RWPE2 (cell line): Measurements from ENCODE around the gene UBL4B.

Experiments used
- ATAC-seq: fragments of 200-7000 bp; cut with Tn5 transposase; 3 replicates; pipeline ENCODE4 v1.9.1; 2021; ENCODE audit warnings: low read depth
- DNase-seq: peaks from one replicate; pipeline ENCODE4 v3.0.0-alpha.2; 2020; ENCODE audit warnings: low spot score
- H3K27ac ChIP-seq: fragments of 450-650 bp; 2 replicates; pipeline ENCODE4 v1.5.1; 2017; ENCODE audit warnings: mild to moderate bottlenecking; ENCODE audit not compliant: poor library complexity, severe bottlenecking
- H3K27me3 ChIP-seq: fragments of 250-450 bp; sonication (Bioruptor Pico); 2 replicates; pipeline ENCODE4 v1.5.1; 2021; ENCODE audit warnings: mild to moderate bottlenecking, moderate library complexity; ENCODE audit not compliant: insufficient read depth, poor library complexity, severe bottlenecking
- H3K36me3 ChIP-seq: fragments of 250-450 bp; sonication (Bioruptor Pico); 2 replicates; pipeline ENCODE4 v1.5.1; 2020; ENCODE audit warnings: low read depth, mild to moderate bottlenecking, moderate library complexity
- H3K4me1 ChIP-seq: fragments of 250-450 bp; sonication (Bioruptor Pico); 2 replicates; pipeline ENCODE4 v1.5.1; 2021; ENCODE audit warnings: mild to moderate bottlenecking, moderate library complexity; ENCODE audit not compliant: insufficient read depth, poor library complexity, severe bottlenecking
- H3K4me3 ChIP-seq: fragments of 250-450 bp; sonication (Bioruptor Pico); 2 replicates; pipeline ENCODE4 v1.5.1; 2021; ENCODE audit warnings: mild to moderate bottlenecking, moderate library complexity; ENCODE audit not compliant: severe bottlenecking
- H3K9me3 ChIP-seq: fragments of 250-450 bp; sonication (Bioruptor Pico); 2 replicates; pipeline ENCODE4 v1.5.1; 2021; ENCODE audit warnings: mild to moderate bottlenecking, moderate library complexity; ENCODE audit not compliant: severe bottlenecking
- CTCF ChIP-seq: fragments of 450-650 bp; IDR thresholded peaks from one replicate; pipeline ENCODE4 v1.5.1; 2017; ENCODE audit warnings: mild to moderate bottlenecking, moderate library complexity; ENCODE audit not compliant: poor library complexity, severe bottlenecking

The UBL4B gene

GRCh38 chr1:110151175-110151669, 39.0 kb downstream of the UBL4B start:
- H3K4me3 ChIP-seq, result peak overlapping the region; percentile 35
- H3K27ac ChIP-seq, result no peak overlapping the region

GRCh38 chr1:110152133-110152785, 40.0 kb downstream of the UBL4B start:
- no peaks in the 10 kb centered on the region for H3K9me3 ChIP-seq
- H3K36me3 ChIP-seq, result no peaks in the 10 kb centered on the region
- ATAC-seq (peak; percentile 14; the same call in 1 of the 3 replicates), DNase-seq (no peak)
- H3K4me1 ChIP-seq, result no peaks in the 10 kb centered on the region
- H3K4me3 ChIP-seq, result no peak overlapping the region
- TF ChIP-seq CTCF, result no peak
- peaks cover 12% of the 10 kb centered on the region for H3K27me3 ChIP-seq
- H3K27ac ChIP-seq, result no peak overlapping the region

More at GRCh38 chr1:110151175-110151669, 39.0 kb downstream of the UBL4B start:
- Histone ChIP-seq H3K9me3 (no peaks in the 10 kb centered on the region), H3K27me3 (peaks cover 18% of the 10 kb centered on the region), H3K36me3 (no peaks in the 10 kb centered on the region), H3K4me1 (no peaks in the 10 kb centered on the region)
- no peak for TF ChIP-seq CTCF
- ATAC-seq, result no peak
- DNase-seq, result no peak

GRCh38 chr1:110153407-110153950, 41.2 kb downstream of the UBL4B start:
- H3K4me1 ChIP-seq, result no peaks in the 10 kb centered on the region

GRCh38 chr1:110155878-110156522, 43.8 kb downstream of the UBL4B start:
- ATAC-seq (peak; percentile 77), DNase-seq (peak; percentile 53)
- no peaks in the 10 kb centered on the region for H3K9me3 ChIP-seq
- no peak overlapping the region for H3K4me3 ChIP-seq
- no peak for TF ChIP-seq CTCF
- H3K27me3 ChIP-seq, result peaks cover 10% of the 10 kb centered on the region
- H3K36me3 ChIP-seq, result no peaks in the 10 kb centered on the region
- no peaks in the 10 kb centered on the region for H3K4me1 ChIP-seq
- H3K27ac ChIP-seq, result no peak overlapping the region

More at GRCh38 chr1:110153407-110153950, 41.2 kb downstream of the UBL4B start:
- Histone ChIP-seq H3K9me3 (no peaks in the 10 kb centered on the region), H3K4me3 (no peak overlapping the region), H3K27ac (no peak overlapping the region), H3K27me3 (peaks cover 12% of the 10 kb centered on the region), H3K36me3 (no peaks in the 10 kb centered on the region)
- ATAC-seq (no peak), DNase-seq (no peak)
- TF ChIP-seq CTCF, result no peak
